Fibroblast of skin of scalp (primary cell): ENCODE data around the gene REPIN1.

Experiments
- DNase-seq: peaks from one replicate; pipeline ENCODE4 v3.0.0-alpha.2; 2013

Gene REPIN1

DNA sequence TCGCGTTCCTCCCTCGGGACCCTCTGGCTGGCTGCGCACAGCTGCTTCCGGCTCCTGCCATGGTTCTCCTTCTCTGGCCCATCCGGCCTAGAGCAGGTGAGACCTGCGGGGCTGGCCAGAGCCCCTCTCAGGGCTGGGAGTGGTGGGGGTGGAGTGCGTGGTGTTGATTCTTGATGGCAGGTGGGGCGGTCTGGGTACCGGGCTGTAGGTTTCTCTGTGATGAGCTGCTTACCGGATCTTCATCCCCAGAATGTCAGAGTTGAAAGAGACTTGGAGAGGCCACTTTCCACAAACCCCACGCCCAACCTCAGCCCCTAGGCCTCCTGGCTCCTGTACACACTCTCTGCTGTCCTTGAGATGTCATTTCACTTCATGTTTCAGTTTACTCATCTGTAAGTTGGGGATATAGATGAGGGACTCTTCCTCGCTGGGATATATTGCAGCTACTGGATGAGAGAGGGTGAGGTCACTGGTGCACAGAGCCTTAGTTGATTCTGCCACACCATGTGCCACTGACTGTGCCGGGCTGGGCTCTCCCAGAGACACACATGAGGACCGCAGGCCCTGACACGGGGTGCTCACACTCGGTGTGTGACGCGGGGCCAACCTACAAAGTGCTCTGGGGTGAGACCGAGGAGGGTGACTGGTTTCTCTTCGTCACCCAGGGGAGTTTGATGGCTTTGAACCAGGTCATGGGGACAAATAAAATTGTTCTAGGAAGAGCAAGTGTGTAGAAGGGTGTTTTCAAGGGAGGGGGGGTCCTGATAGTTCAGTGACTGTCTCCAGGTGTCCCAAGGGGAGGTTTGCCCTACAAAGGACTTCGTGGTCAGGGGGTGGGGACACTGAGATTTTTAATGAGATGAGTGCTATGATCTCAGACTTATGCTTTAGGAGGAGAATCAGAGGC is 40.0 kb downstream of the REPIN1 start:
- no peak for DNase-seq

- DNase-seq, result no peak
These were observed 40.8 kb downstream of the REPIN1 start for GRCh38 chr7:150409300-150410030.

DNA sequence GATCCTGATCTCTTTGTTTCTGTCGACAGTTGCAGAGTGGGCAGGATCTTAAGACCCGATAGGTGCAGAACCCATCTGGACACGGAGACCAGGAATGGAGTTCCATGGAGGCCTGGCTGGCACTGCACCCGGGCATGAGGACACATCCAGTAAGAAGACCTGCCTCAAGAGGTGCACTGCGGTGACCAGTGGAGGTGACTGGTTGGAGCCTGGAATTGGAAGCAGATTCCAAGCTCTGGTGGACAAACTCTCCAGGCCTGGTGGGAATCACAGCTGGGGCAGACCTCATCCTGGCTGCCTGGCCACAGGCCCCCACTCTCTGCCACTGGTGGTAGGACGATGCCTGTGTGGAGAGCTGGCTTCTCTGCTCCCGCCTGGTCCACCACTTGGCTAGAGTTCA is 41.5 kb downstream of the REPIN1 start:
- no peak for DNase-seq

DNA sequence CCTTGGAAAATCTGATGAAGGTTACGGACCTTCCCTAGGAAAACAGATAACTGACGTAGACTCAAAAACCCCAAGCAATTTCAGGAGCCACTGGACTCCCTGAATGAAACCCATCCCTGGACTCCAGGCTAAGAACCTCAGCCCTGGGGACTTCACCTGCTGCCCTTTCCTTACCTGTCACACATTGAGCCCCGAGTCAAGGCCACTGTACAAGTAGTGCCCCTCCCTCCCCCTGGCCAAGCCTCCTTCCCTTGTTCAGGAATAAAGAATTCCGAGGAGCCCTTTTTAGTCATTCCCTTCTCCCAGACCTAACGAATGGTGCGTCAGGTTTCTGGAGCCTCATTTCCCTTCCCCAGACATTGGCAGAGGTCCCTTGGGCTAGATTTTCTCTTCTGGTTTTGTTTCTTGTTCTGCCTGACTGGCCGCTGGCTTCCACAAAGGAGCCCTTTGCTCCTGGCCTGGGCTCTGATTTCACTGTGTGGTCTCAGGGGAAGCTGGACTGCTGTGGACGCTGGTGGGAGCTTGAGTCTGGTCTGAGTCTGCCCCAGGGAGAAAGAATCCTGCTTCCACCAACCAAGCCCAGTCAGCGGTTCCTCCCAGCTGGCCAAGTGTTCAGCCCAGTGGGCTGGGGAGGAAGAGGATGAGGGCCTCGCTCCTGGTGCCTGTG is 42.2 kb downstream of the REPIN1 start:
- no peak for DNase-seq

GRCh38 chr7:150411606-150412005 is 43.0 kb downstream of the REPIN1 start:
- no peak for DNase-seq

DNA sequence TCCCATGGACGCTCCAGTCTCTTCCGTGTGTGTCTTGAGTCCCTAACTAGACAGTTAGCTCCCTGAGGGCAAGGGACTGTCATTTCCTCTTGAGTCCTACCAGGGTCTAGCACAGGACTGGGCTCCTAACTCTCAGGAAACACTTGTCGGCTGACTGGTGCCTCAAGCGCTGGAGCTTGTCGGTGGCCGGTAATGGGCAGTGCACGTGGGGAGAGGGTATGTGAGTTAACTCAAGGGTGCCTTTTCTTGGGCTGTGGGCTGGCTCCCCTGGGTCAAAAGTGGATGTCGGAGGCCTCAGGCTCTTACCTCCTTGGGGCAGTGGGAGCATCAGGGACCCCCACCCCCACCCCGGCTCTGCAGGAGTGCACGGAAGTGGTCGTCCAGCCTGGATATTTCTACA is 43.4 kb downstream of the REPIN1 start:
- no peak for DNase-seq

DNA sequence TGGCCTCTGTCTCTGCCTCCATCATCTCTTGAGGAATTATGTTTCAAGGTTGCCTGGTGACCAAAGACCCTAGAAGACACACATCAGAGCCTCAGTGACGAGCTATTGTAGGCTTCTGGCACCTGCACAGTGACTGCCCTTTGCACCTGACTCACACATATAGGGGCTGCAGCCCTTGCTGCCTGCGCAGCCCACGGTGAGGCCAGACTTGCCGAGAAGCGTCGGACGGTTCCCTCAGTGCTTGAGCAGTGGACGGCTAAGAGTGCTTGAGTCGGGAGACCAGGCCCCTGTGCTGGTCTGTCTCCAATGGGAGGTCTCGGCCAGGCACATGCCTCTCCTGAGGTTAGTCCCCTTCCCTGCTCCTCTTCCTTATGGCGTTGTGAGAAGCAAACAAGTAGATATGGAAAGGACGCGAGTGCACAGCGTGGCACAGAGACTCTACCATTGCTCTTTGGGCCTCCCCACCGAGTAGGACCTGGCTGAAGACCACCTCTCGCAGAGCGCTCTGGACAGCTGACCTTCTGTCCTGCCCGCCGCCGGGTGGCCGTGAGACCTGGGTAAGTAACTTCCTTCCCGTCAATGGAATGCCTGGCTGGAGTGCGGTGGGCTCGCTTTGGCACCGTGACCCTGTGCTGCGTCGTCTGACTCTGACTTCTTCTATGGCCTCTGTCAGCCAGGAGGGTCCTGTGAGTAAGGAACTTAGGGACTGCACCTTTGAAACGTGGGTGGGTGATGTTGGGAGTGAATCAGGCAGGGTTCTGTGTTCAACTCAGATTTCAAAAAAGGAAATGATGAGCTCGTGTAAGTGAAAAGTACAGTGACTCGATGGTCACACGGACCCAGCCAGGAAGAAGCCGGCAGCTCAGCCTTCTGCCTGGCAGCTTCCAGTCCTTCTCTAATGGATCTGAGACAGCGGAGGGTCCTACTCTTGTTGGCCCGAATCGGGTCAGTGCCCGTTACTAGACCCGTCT is 44.2 kb downstream of the REPIN1 start:
- no peak for DNase-seq

- peak; percentile 12 for DNase-seq
These were observed 45.0 kb downstream of the REPIN1 start for GRCh38 chr7:150413640-150414081.

- DNase-seq, result no peak
These were observed 46.8 kb downstream of the REPIN1 start for GRCh38 chr7:150415161-150416153.

DNA sequence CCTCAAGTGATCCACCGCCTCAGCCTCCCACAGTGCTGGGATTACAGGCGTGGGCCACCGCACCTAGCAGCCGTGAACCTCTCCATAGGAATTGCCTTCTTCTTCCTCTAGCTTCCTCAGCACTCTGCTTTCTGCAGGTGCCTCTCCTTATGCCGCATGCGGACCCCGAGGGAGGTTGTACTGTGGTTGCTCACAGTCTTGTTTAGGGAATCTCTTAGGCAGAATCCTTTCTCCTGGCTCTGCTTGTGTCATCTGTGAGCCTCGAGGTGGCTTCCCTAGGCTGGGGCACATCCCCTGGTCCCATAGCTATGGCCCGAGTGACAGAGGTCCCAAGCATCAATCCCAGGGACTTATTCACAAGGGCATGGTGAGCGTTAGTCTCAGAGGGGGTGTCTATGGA is 48.6 kb downstream of the REPIN1 start:
- DNase-seq, result no peak

GRCh38 chr7:150417863-150418262 is 49.2 kb downstream of the REPIN1 start:
- no peak for DNase-seq

GRCh38 chr7:150420242-150420641 is 51.6 kb downstream of the REPIN1 start:
- no peak for DNase-seq

GRCh38 chr7:150420987-150421674 is 52.5 kb downstream of the REPIN1 start:
- DNase-seq, result peak; percentile 69

DNA sequence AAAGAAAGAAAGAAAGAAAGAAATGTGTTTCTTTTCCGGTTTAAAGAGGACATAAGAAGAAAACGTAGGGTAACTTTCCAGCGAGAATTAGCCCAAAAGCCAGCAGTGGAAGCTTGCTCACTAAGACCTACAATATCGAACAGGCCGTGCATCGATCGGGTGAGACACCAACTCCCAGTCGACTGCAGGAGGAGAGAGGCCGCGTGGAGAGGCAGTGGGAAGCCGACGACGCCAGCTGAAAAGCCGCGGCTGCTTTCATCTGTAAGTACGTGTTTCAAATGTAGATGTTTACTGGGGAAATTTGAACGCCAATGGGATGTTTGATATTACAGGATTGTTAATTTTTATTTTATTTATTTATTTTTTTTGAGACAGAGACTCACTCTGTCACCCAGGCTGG is 53.2 kb downstream of the REPIN1 start:
- DNase-seq, result no peak
